Ectodermal cell (in vitro differentiated cells): ENCODE measurements around the gene ZNF831.

ENCODE experiments used
- H3K27ac ChIP-seq: 2 replicates; pipeline ENCODE4 v1.7.0; 2013; ENCODE audit warnings: mild to moderate bottlenecking, low read depth, low read length; ENCODE audit not compliant: insufficient read depth, poor library complexity, severe bottlenecking
- H3K27me3 ChIP-seq: 2 replicates; pipeline ENCODE4 v1.7.0; 2013; ENCODE audit warnings: mild to moderate bottlenecking, low read length; ENCODE audit not compliant: insufficient read depth, control insufficient read depth, poor library complexity, severe bottlenecking
- H3K36me3 ChIP-seq: one replicate; pipeline ENCODE4 v1.7.0; 2013; ENCODE audit warnings: low read length; ENCODE audit not compliant: control insufficient read depth, insufficient read depth
- H3K4me1 ChIP-seq: one replicate; pipeline ENCODE4 v1.7.0; 2013; ENCODE audit warnings: low read length; ENCODE audit not compliant: control insufficient read depth, insufficient read depth
- H3K4me3 ChIP-seq: 2 replicates; pipeline ENCODE4 v1.7.0; 2013; ENCODE audit warnings: low read depth, low read length, control low read depth; ENCODE audit not compliant: insufficient read depth
- H3K9me3 ChIP-seq: 2 replicates; pipeline ENCODE4 v1.7.0; 2013; ENCODE audit warnings: mild to moderate bottlenecking, low read length, moderate library complexity; ENCODE audit not compliant: control insufficient read depth
- WGBS, 2 experiments: methylation state at CpG; one replicate each; pipeline ENCODE4 v1.1.7; 2013; ENCODE audit warnings: missing lambda C conversion rate in 2 of 2; 5-methylcytosine and 5-hydroxymethylcytosine counted together

ZNF831 gene

GRCh38 chr20:59214073-59214472 is 50.5 kb downstream of the ZNF831 start:
- Histone ChIP-seq H3K27me3 (no peaks in the 10 kb centered on the region), H3K4me3 (no peak overlapping the region), H3K36me3 (no peaks in the 10 kb centered on the region), H3K4me1 (peaks cover 12% of the 10 kb centered on the region), H3K9me3 (no peaks in the 10 kb centered on the region), H3K27ac (no peak overlapping the region)
- 90 to 92% methylated on average over 4 of the region's 4 CpGs for WGBS, 2 experiments

GRCh38 chr20:59214606-59215547 is 51.3 kb downstream of the ZNF831 start:
- peaks cover 19% of the 10 kb centered on the region for H3K4me1 ChIP-seq
- no peaks in the 10 kb centered on the region for H3K36me3 ChIP-seq
- WGBS, 2 experiments: 91 to 95% methylated on average over 11 of the region's 11 CpGs
- H3K27me3 ChIP-seq: no peaks in the 10 kb centered on the region
- H3K27ac ChIP-seq: no peak overlapping the region
- H3K9me3 ChIP-seq: no peaks in the 10 kb centered on the region
- H3K4me3 ChIP-seq: no peak overlapping the region

GRCh38 chr20:59217173-59217572 is 53.6 kb downstream of the ZNF831 start:
- no peaks in the 10 kb centered on the region for H3K9me3 ChIP-seq
- H3K27me3 ChIP-seq: peaks cover 9% of the 10 kb centered on the region
- WGBS, 2 experiments: 89 to 100% methylated on average over 1 of the region's 1 CpG
- H3K27ac ChIP-seq: no peak overlapping the region
- no peaks in the 10 kb centered on the region for H3K36me3 ChIP-seq
- H3K4me1 ChIP-seq: peaks cover 25% of the 10 kb centered on the region
- no peak overlapping the region for H3K4me3 ChIP-seq

GRCh38 chr20:59217794-59218280 is 54.2 kb downstream of the ZNF831 start:
- peaks cover 11% of the 10 kb centered on the region for H3K27me3 ChIP-seq
- H3K36me3 ChIP-seq: no peaks in the 10 kb centered on the region
- H3K4me1 ChIP-seq: peaks cover 27% of the 10 kb centered on the region
- H3K27ac ChIP-seq: no peak overlapping the region
- 78 to 83% methylated on average over 2 of the region's 2 CpGs for WGBS, 2 experiments
- no peak overlapping the region for H3K4me3 ChIP-seq
- H3K9me3 ChIP-seq: no peaks in the 10 kb centered on the region

GRCh38 chr20:59219211-59219610 is 55.6 kb downstream of the ZNF831 start:
- no peaks in the 10 kb centered on the region for H3K9me3 ChIP-seq

GRCh38 chr20:59220161-59220560 is 56.5 kb downstream of the ZNF831 start:
- Histone ChIP-seq H3K27me3 (peaks cover 29% of the 10 kb centered on the region), H3K27ac (no peak overlapping the region), H3K4me1 (peaks cover 31% of the 10 kb centered on the region), H3K36me3 (no peaks in the 10 kb centered on the region), H3K9me3 (no peaks in the 10 kb centered on the region), H3K4me3 (no peak overlapping the region)
- WGBS, 2 experiments: 95 to 97% methylated on average over 5 of the region's 5 CpGs

More at GRCh38 chr20:59219211-59219610, 55.6 kb downstream of the ZNF831 start:
- no peak overlapping the region for H3K27ac ChIP-seq
- H3K27me3 ChIP-seq: peaks cover 25% of the 10 kb centered on the region
- peaks cover 31% of the 10 kb centered on the region for H3K4me1 ChIP-seq
- H3K4me3 ChIP-seq: no peak overlapping the region
- 74 to 76% methylated on average over 8 of the region's 8 CpGs for WGBS, 2 experiments
- no peaks in the 10 kb centered on the region for H3K36me3 ChIP-seq

- 78 to 82% methylated on average over 9 of the region's 9 CpGs for WGBS, 2 experiments
- Histone ChIP-seq H3K36me3 (no peaks in the 10 kb centered on the region), H3K4me1 (peaks cover 31% of the 10 kb centered on the region), H3K27me3 (peaks cover 29% of the 10 kb centered on the region), H3K27ac (no peak overlapping the region), H3K9me3 (no peaks in the 10 kb centered on the region), H3K4me3 (no peak overlapping the region)
These were observed 57.6 kb downstream of the ZNF831 start for GRCh38 chr20:59221049-59221706.

- H3K27me3 ChIP-seq: peaks cover 29% of the 10 kb centered on the region
These were observed 58.2 kb downstream of the ZNF831 start for GRCh38 chr20:59221707-59222252.

GRCh38 chr20:59222253-59223181 is 58.9 kb downstream of the ZNF831 start:
- Histone ChIP-seq H3K27me3 (peaks cover 29% of the 10 kb centered on the region), H3K9me3 (no peaks in the 10 kb centered on the region), H3K4me1 (peaks cover 29% of the 10 kb centered on the region), H3K27ac (no peak overlapping the region), H3K36me3 (no peaks in the 10 kb centered on the region), H3K4me3 (peak overlapping the region; percentile 34)
- 15 to 18% methylated on average over 51 of the region's 51 CpGs for WGBS, 2 experiments

More at GRCh38 chr20:59221707-59222252, 58.2 kb downstream of the ZNF831 start:
- Histone ChIP-seq H3K36me3 (no peaks in the 10 kb centered on the region), H3K4me3 (peak overlapping the region; percentile 34), H3K9me3 (no peaks in the 10 kb centered on the region), H3K4me1 (peaks cover 31% of the 10 kb centered on the region), H3K27ac (no peak overlapping the region)
- 78 to 81% methylated on average over 18 of the region's 18 CpGs for WGBS, 2 experiments
